OCI-LY1 (cell line): ENCODE results near the gene PGM3.

ENCODE experiments used
- H2AFZ ChIP-seq: fragments of 200-600 bp; sonication (generic), shearing (Covaris generic); 2 replicates; pipeline ENCODE4 v1.6.0; 2014; ENCODE audit warnings: antibody characterized with exemption, mild to moderate bottlenecking, low read length
- H3F3A ChIP-seq: fragments of 200-600 bp; sonication (generic), shearing (Covaris generic); 2 replicates; pipeline ENCODE4 v1.6.0; 2014; ENCODE audit warnings: mild to moderate bottlenecking, antibody characterized with exemption, low read length, moderate library complexity; ENCODE audit not compliant: insufficient read depth
- H3K27ac ChIP-seq: fragments of 200-600 bp; sonication (generic); 2 replicates; pipeline ENCODE4 v1.5.1; 2014; ENCODE audit warnings: low read length, mixed run types, mild to moderate bottlenecking, low read depth; ENCODE audit not compliant: poor library complexity, severe bottlenecking
- H3K27me3 ChIP-seq: fragments of 200-600 bp; sonication (generic); 2 replicates; pipeline ENCODE4 v1.6.0; 2014; ENCODE audit warnings: antibody characterized with exemption, mild to moderate bottlenecking, low read length, moderate library complexity; ENCODE audit not compliant: insufficient read depth
- H3K36me3 ChIP-seq: fragments of 200-600 bp; sonication (generic); 2 replicates; pipeline ENCODE4 v1.6.1; 2014; ENCODE audit warnings: mild to moderate bottlenecking, antibody characterized with exemption, low read length, moderate library complexity, mixed read lengths; ENCODE audit not compliant: insufficient read depth
- H3K4me1 ChIP-seq: fragments of 200-600 bp; sonication (generic); 2 replicates; pipeline ENCODE4 v1.5.1; 2014; ENCODE audit warnings: mild to moderate bottlenecking, low read length, moderate library complexity; ENCODE audit not compliant: insufficient read depth, severe bottlenecking
- H3K4me2 ChIP-seq: fragments of 200-600 bp; sonication (generic), shearing (Covaris generic); 2 replicates; pipeline ENCODE4 v1.6.1; 2014; ENCODE audit warnings: low read length
- H3K4me3 ChIP-seq: fragments of 200-600 bp; sonication (generic); 2 replicates; pipeline ENCODE4 v1.5.1; 2014; ENCODE audit warnings: low read length, low read depth, mild to moderate bottlenecking, mixed read lengths; ENCODE audit not compliant: poor library complexity, severe bottlenecking
- H3K79me2 ChIP-seq: fragments of 200-600 bp; shearing (Covaris generic); 2 replicates; pipeline ENCODE4 v1.6.1; 2016; ENCODE audit warnings: mixed run types, low read length, mixed read lengths; ENCODE audit not compliant: insufficient read depth
- H3K9ac ChIP-seq: fragments of 200-600 bp; sonication (generic), shearing (Covaris generic); 2 replicates; pipeline ENCODE4 v1.6.1; 2014; ENCODE audit warnings: mild to moderate bottlenecking, low read length, mixed read lengths
- H3K9me2 ChIP-seq: fragments of 200-600 bp; sonication (generic), shearing (Covaris generic); 2 replicates; pipeline ENCODE4 v1.6.1; 2014; ENCODE audit warnings: low read depth, mild to moderate bottlenecking, low read length, mixed read lengths
- H3K9me3 ChIP-seq: fragments of 200-600 bp; shearing (Covaris generic); 2 replicates; pipeline ENCODE4 v1.6.1; 2014; ENCODE audit warnings: low read length, mixed read lengths
- H4K20me1 ChIP-seq: fragments of 200-600 bp; sonication (generic), shearing (Covaris generic); 2 replicates; pipeline ENCODE4 v1.6.0; 2016; ENCODE audit warnings: mild to moderate bottlenecking, low read length; ENCODE audit not compliant: insufficient read depth
- EZH2 ChIP-seq: fragments of 200-600 bp; sonication (generic), shearing (Covaris generic); IDR thresholded peaks from 2 replicates; pipeline ENCODE4 v1.8.0; 2017; ENCODE audit warnings: borderline replicate concordance, mixed run types, mild to moderate bottlenecking, antibody characterized with exemption, low read length, moderate library complexity, mixed read lengths
- TF ChIP-seq, protein P1 (sequence below): fragments of 200-600 bp; sonication (generic), shearing (Covaris generic); IDR thresholded peaks from 2 replicates; pipeline ENCODE4 v1.5.1; 2017; ENCODE audit warnings: mild to moderate bottlenecking, antibody characterized with exemption, low read length, moderate library complexity, mixed read lengths

Gene PGM3

DNA sequence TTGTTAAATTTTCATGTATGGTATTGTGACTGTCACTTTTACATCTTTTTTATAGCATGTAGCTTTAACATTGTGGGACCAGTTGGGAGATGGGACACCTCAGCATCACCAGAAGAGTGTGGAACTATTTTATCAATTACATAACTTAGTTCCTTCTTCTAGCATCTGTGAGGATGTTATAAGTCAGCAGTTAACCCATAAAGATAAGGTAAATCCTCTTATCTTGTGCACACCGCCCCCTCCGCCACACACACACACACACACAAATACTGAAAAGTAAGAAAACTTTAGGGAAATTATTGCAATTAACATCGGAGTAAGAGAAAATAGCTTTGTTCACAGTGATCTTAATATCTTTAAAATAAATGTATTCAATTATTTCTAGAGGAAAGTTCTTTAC lies 60.9 kb downstream of the PGM3 start:
- Histone ChIP-seq H2AFZ (no peak overlapping the region), H3K27ac (no peak overlapping the region), H3K79me2 (no peaks in the 10 kb centered on the region), H3K27me3 (no peaks in the 10 kb centered on the region), H3K9me2 (no peaks in the 10 kb centered on the region), H3K9ac (no peak overlapping the region), H3K4me1 (no peaks in the 10 kb centered on the region), H3K4me2 (no peak overlapping the region), H3K36me3 (peaks cover 89% of the 10 kb centered on the region), H3F3A (no peaks in the 10 kb centered on the region), H3K4me3 (no peak overlapping the region), H4K20me1 (no peaks in the 10 kb centered on the region), H3K9me3 (no peaks in the 10 kb centered on the region)
- TF ChIP-seq EZH2: no peak

DNA sequence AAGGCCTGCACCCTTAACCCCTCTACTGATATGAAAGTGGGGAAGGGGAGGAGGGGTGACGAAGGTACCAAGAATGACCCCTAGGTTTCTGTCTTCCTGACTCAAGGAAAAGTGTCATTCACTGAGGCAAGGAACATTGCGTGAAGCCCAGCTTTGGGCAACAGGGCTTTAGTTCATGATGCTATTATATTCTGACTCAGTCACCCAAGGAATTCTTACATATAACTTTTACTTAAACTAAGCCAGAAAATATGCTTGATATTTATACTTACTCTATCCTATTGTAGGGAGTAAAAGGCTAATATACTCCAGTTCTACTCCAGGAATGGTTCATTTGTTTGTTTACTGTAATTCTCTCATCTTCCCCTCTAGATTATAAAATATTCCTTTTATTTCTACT lies 65.1 kb downstream of the PGM3 start:
- TF ChIP-seq EZH2: no peak
- TF ChIP-seq, protein P1, sequence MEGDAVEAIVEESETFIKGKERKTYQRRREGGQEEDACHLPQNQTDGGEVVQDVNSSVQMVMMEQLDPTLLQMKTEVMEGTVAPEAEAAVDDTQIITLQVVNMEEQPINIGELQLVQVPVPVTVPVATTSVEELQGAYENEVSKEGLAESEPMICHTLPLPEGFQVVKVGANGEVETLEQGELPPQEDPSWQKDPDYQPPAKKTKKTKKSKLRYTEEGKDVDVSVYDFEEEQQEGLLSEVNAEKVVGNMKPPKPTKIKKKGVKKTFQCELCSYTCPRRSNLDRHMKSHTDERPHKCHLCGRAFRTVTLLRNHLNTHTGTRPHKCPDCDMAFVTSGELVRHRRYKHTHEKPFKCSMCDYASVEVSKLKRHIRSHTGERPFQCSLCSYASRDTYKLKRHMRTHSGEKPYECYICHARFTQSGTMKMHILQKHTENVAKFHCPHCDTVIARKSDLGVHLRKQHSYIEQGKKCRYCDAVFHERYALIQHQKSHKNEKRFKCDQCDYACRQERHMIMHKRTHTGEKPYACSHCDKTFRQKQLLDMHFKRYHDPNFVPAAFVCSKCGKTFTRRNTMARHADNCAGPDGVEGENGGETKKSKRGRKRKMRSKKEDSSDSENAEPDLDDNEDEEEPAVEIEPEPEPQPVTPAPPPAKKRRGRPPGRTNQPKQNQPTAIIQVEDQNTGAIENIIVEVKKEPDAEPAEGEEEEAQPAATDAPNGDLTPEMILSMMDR: no peak
- no peaks in the 10 kb centered on the region for H3K79me2 ChIP-seq
- no peaks in the 10 kb centered on the region for H4K20me1 ChIP-seq
- H2AFZ ChIP-seq: no peak overlapping the region
- H3K9me3 ChIP-seq: no peaks in the 10 kb centered on the region
- no peaks in the 10 kb centered on the region for H3F3A ChIP-seq
- H3K27me3 ChIP-seq: no peaks in the 10 kb centered on the region
- no peaks in the 10 kb centered on the region for H3K4me1 ChIP-seq
- no peaks in the 10 kb centered on the region for H3K9me2 ChIP-seq
- no peak overlapping the region for H3K4me2 ChIP-seq
- H3K27ac ChIP-seq: no peak overlapping the region
- no peak overlapping the region for H3K4me3 ChIP-seq
- H3K36me3 ChIP-seq: peaks cover 94% of the 10 kb centered on the region
- H3K9ac ChIP-seq: no peak overlapping the region

DNA sequence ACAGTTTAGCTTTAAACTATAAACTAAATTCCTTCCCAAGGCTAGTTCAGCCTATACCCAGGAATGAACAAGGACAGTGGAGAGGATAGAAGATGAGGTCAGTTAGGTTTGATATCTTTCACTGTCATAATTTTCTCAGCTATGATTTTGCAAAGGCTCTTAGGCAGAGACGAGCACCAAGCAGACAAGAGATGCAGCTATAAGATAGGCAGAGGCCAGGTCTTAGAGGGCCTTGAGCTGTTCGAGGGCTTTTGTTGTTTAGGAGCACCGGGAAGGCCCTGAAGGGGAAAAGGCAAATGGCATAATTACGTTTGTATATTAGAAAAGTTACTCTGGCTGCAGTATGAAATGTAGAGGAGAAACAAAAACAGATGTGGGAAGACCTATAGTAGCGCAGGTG lies 65.8 kb downstream of the PGM3 start:
- no peaks in the 10 kb centered on the region for H3F3A ChIP-seq
- no peak overlapping the region for H3K4me3 ChIP-seq
- no peak overlapping the region for H3K27ac ChIP-seq
- no peaks in the 10 kb centered on the region for H3K27me3 ChIP-seq
- no peaks in the 10 kb centered on the region for H3K9me2 ChIP-seq
- H2AFZ ChIP-seq: no peak overlapping the region
- peaks cover 98% of the 10 kb centered on the region for H3K36me3 ChIP-seq
- no peaks in the 10 kb centered on the region for H3K79me2 ChIP-seq
- no peaks in the 10 kb centered on the region for H3K4me1 ChIP-seq
- H3K9ac ChIP-seq: no peak overlapping the region
- no peaks in the 10 kb centered on the region for H4K20me1 ChIP-seq
- H3K4me2 ChIP-seq: no peak overlapping the region
- no peaks in the 10 kb centered on the region for H3K9me3 ChIP-seq
- TF ChIP-seq, protein P1: no peak
- TF ChIP-seq EZH2: no peak

DNA sequence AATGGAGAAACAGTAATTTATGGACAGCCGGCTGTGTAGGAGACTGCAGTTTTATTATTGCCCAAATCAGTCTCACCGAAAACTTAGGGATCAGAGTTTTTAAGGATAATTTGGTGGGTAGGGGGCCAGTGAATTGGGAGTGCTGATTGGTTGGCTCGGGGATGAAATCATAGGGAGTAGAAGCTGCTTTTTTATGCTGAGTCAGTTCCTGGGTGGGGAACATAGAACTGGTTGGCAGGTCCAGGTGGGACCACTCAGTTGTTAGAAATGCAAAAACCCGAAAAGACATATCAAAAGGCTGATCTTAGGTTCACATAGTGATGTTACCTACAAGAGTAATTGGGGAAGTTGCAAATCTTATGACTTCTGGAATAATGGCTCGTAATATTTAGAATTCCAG lies 66.3 kb downstream of the PGM3 start:
- H3K4me3 ChIP-seq: no peak overlapping the region
- no peaks in the 10 kb centered on the region for H3K9me2 ChIP-seq
- H3K9me3 ChIP-seq: no peaks in the 10 kb centered on the region
- TF ChIP-seq, protein P1: no peak
- H3K4me1 ChIP-seq: no peaks in the 10 kb centered on the region
- H4K20me1 ChIP-seq: no peaks in the 10 kb centered on the region
- H3K79me2 ChIP-seq: no peaks in the 10 kb centered on the region
- no peaks in the 10 kb centered on the region for H3K27me3 ChIP-seq
- H3K4me2 ChIP-seq: no peak overlapping the region
- H2AFZ ChIP-seq: no peak overlapping the region
- H3F3A ChIP-seq: no peaks in the 10 kb centered on the region
- H3K9ac ChIP-seq: no peak overlapping the region
- no peak overlapping the region for H3K27ac ChIP-seq
- H3K36me3 ChIP-seq: peaks cover 98% of the 10 kb centered on the region
